HEK293 (cell line): ENCODE measurements around the gene HOXB8.

ENCODE experiments used
- GFI1B ChIP-seq: fragments of 450-650 bp; formaldehyde crosslinking; IDR thresholded peaks from 2 replicates; pipeline ENCODE4 v1.5.1; 2016; ENCODE audit warnings: missing biosample characterization, missing genetic modification characterization
- GLIS1 ChIP-seq: fragments of 450-650 bp; formaldehyde crosslinking; IDR thresholded peaks from 2 replicates; pipeline ENCODE4 v1.5.1; 2016; ENCODE audit warnings: missing biosample characterization, missing genetic modification characterization
- HOXD13 ChIP-seq: sonication (generic); formaldehyde crosslinking; IDR thresholded peaks from 2 replicates; pipeline ENCODE4 v1.8.0; 2022; ENCODE audit warnings: missing genetic modification reagents, borderline replicate concordance
- REST ChIP-seq: fragments of 450-650 bp; formaldehyde crosslinking; IDR thresholded peaks from 2 replicates; pipeline ENCODE4 v1.5.1; 2016; ENCODE audit warnings: missing biosample characterization, missing genetic modification characterization
- SP2 ChIP-seq: fragments of 450-650 bp; formaldehyde crosslinking; IDR thresholded peaks from 2 replicates; pipeline ENCODE4 v1.5.1; 2016; ENCODE audit warnings: missing biosample characterization, missing genetic modification characterization
- TCF7L2 ChIP-seq: IDR thresholded peaks from 2 replicates; pipeline ENCODE4 v1.6.1; 2011; ENCODE audit warnings: low read depth, mild to moderate bottlenecking, inconsistent platforms, low read length, moderate library complexity, borderline replicate concordance
- ZBTB17 ChIP-seq: fragments of 450-650 bp; formaldehyde crosslinking; IDR thresholded peaks from 2 replicates; pipeline ENCODE4 v1.5.1; 2016; ENCODE audit warnings: missing biosample characterization, missing genetic modification characterization
- ZBTB48 ChIP-seq: fragments of 450-650 bp; formaldehyde crosslinking; IDR thresholded peaks from 2 replicates; pipeline ENCODE4 v1.5.1; 2016; ENCODE audit warnings: missing biosample characterization, missing genetic modification characterization
- ZBTB6 ChIP-seq: fragments of 450-650 bp; formaldehyde crosslinking; IDR thresholded peaks from 2 replicates; pipeline ENCODE4 v1.5.1; 2017; ENCODE audit warnings: missing biosample characterization, missing genetic modification characterization
- ZFP69B ChIP-seq: fragments of 450-650 bp; formaldehyde crosslinking; IDR thresholded peaks from 2 replicates; pipeline ENCODE4 v1.5.1; 2016; ENCODE audit warnings: missing biosample characterization, missing genetic modification characterization
- ZNF121 ChIP-seq: fragments of 450-650 bp; formaldehyde crosslinking; IDR thresholded peaks from 2 replicates; pipeline ENCODE4 v1.5.1; 2016; ENCODE audit warnings: missing biosample characterization, missing genetic modification characterization
- ZNF16 ChIP-seq: fragments of 450-650 bp; formaldehyde crosslinking; IDR thresholded peaks from 2 replicates; pipeline ENCODE4 v1.5.1; 2016; ENCODE audit warnings: low read depth, missing biosample characterization, missing genetic modification characterization
- ZNF2 ChIP-seq: fragments of 450-650 bp; formaldehyde crosslinking; IDR thresholded peaks from 2 replicates; pipeline ENCODE4 v1.5.1; 2016; ENCODE audit warnings: missing biosample characterization, missing genetic modification characterization
- ZNF214 ChIP-seq: fragments of 450-650 bp; formaldehyde crosslinking; IDR thresholded peaks from 2 replicates; pipeline ENCODE4 v1.5.1; 2017; ENCODE audit warnings: missing biosample characterization, mild to moderate bottlenecking, missing genetic modification characterization, borderline replicate concordance
- ZNF23 ChIP-seq: fragments of 450-650 bp; formaldehyde crosslinking; IDR thresholded peaks from 2 replicates; pipeline ENCODE4 v1.5.1; 2016; ENCODE audit warnings: missing biosample characterization, missing genetic modification characterization, borderline replicate concordance
- ZNF248 ChIP-seq: fragments of 450-650 bp; formaldehyde crosslinking; IDR thresholded peaks from 2 replicates; pipeline ENCODE4 v1.5.1; 2017; ENCODE audit warnings: missing biosample characterization, missing genetic modification characterization
- ZNF266 ChIP-seq: fragments of 450-650 bp; formaldehyde crosslinking; IDR thresholded peaks from 2 replicates; pipeline ENCODE4 v1.5.1; 2016; ENCODE audit warnings: missing biosample characterization, missing genetic modification characterization, low read depth
- ZNF292 ChIP-seq: fragments of 450-650 bp; formaldehyde crosslinking; IDR thresholded peaks from 2 replicates; pipeline ENCODE4 v1.5.1; 2016; ENCODE audit warnings: low read depth, missing biosample characterization, missing genetic modification characterization, borderline replicate concordance
- ZNF302 ChIP-seq: fragments of 450-650 bp; formaldehyde crosslinking; IDR thresholded peaks from 2 replicates; pipeline ENCODE4 v1.5.1; 2016; ENCODE audit warnings: missing biosample characterization, missing genetic modification characterization, low read depth
- ZNF335 ChIP-seq: fragments of 450-650 bp; formaldehyde crosslinking; conservative IDR thresholded peaks from 2 replicates; pipeline ENCODE4 v1.5.1; 2016; ENCODE audit warnings: missing biosample characterization, missing genetic modification characterization
- ZNF341 ChIP-seq: fragments of 450-650 bp; formaldehyde crosslinking; IDR thresholded peaks from 2 replicates; pipeline ENCODE4; 2016; ENCODE audit warnings: low read depth, missing biosample characterization, missing genetic modification characterization
- ZNF354C ChIP-seq: fragments of 450-650 bp; formaldehyde crosslinking; IDR thresholded peaks from 2 replicates; pipeline ENCODE4 v1.5.1; 2016; ENCODE audit warnings: missing biosample characterization, missing genetic modification characterization, low read depth, borderline replicate concordance
- ZNF549 ChIP-seq: fragments of 450-650 bp; IDR thresholded peaks from 2 replicates; pipeline ENCODE4 v1.5.1; 2018; ENCODE audit warnings: missing biosample characterization, missing genetic modification characterization, mild to moderate bottlenecking, inconsistent platforms, moderate library complexity
- ZNF555 ChIP-seq: fragments of 450-650 bp; formaldehyde crosslinking; conservative IDR thresholded peaks from 2 replicates; pipeline ENCODE4 v1.5.1; 2017; ENCODE audit warnings: missing biosample characterization, mild to moderate bottlenecking, missing genetic modification characterization, inconsistent platforms
- ZNF580 ChIP-seq: fragments of 450-650 bp; formaldehyde crosslinking; IDR thresholded peaks from 2 replicates; pipeline ENCODE4 v1.5.1; 2016; ENCODE audit warnings: missing biosample characterization, missing genetic modification characterization
- ZNF692 ChIP-seq: fragments of 450-650 bp; formaldehyde crosslinking; IDR thresholded peaks from 2 replicates; pipeline ENCODE4 v1.5.1; 2016; ENCODE audit warnings: missing biosample characterization, missing genetic modification characterization
- ZNF747 ChIP-seq: fragments of 450-650 bp; formaldehyde crosslinking; IDR thresholded peaks from 2 replicates; pipeline ENCODE4 v1.5.1; 2016; ENCODE audit warnings: missing biosample characterization, missing genetic modification characterization
- ZSCAN18 ChIP-seq: fragments of 450-650 bp; formaldehyde crosslinking; IDR thresholded peaks from 2 replicates; pipeline ENCODE4 v1.5.1; 2016; ENCODE audit warnings: missing biosample characterization, missing genetic modification characterization

The HOXB8 gene

GRCh38 chr17:48646183-48647102, 31.4 kb upstream of the HOXB8 start (continued):
- TF ChIP-seq ZNF248 (tag by site-specific recombination) (no peak), ZFP69B (tag by site-specific recombination) (peak; percentile 41; the same call in 1 of the 2 replicates), ZNF341 (tag by site-specific recombination) (no peak), ZNF555 (no peak), ZNF302 (tag by site-specific recombination) (no peak), SP2 (peak; percentile 63), TCF7L2 (peak; percentile 21; the same call in 1 of the 2 replicates), GLIS1 (tag by site-specific recombination) (peak; percentile 85; the same call in 1 of the 2 replicates), GFI1B (tag by site-specific recombination) (no peak), ZBTB17 (tag by site-specific recombination) (peak; percentile 98), REST (no peak; the same call in 1 of the 2 replicates), ZBTB48 (peak; percentile 61), ZNF16 (no peak), ZNF549 (tag by site-specific recombination) (no peak), ZNF747 (no peak), ZNF354C (no peak), HOXD13 (CRISPR knock-in tag) (no peak), ZNF580 (tag by site-specific recombination) (no peak), ZNF23 (no peak), ZNF292 (tag by site-specific recombination) (no peak), ZBTB6 (tag by site-specific recombination) (peak; percentile 67), ZNF692 (tag by site-specific recombination) (no peak; the same call in 1 of the 2 replicates), ZNF335 (peak; percentile 96), ZNF214 (no peak), ZNF121 (tag by site-specific recombination) (0 out of 2 replicates have a peak, but pooled peaks have one; percentile 32), ZSCAN18 (tag by site-specific recombination) (no peak), ZNF2 (tag by site-specific recombination) (no peak), ZNF266 (no peak)
